Tibial nerve (tissue), 4 donors: ENCODE results near the gene TMC6. TPM values are rescaled to one million over a fixed set of nuclear protein-coding genes. Genes with fewer than 3 reads are reported as not detected.
"Not testable (repeated sequence)": the region's sequence is repeated elsewhere in the genome, so short reads cannot be mapped to it uniquely, and the experiment has no call there.

Experiments used
- DNase-seq, 2 donors: peaks; one replicate each; pipeline ENCODE4 v3.0.0-alpha.2; 2019; ENCODE audit warnings: low spot score in 2 of 2
- H3K27ac ChIP-seq, 4 donors: fragments of 200-600 bp; sonication (generic) in 3 of 4; one replicate each; pipeline ENCODE4 v1.5.1; 2017 to 2019; ENCODE audit warnings: mild to moderate bottlenecking in 1 of 4
- H3K27me3 ChIP-seq, 2 donors: fragments of 200-600 bp; sonication (generic) in 1 of 2; one replicate each; pipeline versions ENCODE4 v1.5.1 to v1.6.0; 2017 to 2019
- H3K36me3 ChIP-seq, 3 donors: fragments of 200-600 bp; sonication (generic); one replicate each; pipeline ENCODE4 v1.5.1; 2018 to 2019
- H3K4me1 ChIP-seq, 4 donors: fragments of 200-600 bp; sonication (generic) in 3 of 4; one replicate each; pipeline ENCODE4 v1.5.1; 2017 to 2019
- H3K4me3 ChIP-seq, 4 donors: fragments of 200-600 bp; sonication (generic) in 3 of 4; one replicate each; pipeline ENCODE4 v1.5.1; 2017 to 2019; ENCODE audit warnings: mild to moderate bottlenecking in 1 of 4, moderate library complexity in 1 of 4
- H3K9me3 ChIP-seq, 4 donors: fragments of 200-600 bp; sonication (generic) in 3 of 4; one replicate each; pipeline ENCODE4 v1.5.1; 2017 to 2019
- EP300 ChIP-seq, 2 donors: sonication (generic); formaldehyde crosslinking; IDR thresholded peaks; one replicate each; pipeline ENCODE4 v1.6.1; 2017; ENCODE audit warnings: antibody characterized with exemption in 2 of 2, mild to moderate bottlenecking in 1 of 2
- POLR2A ChIP-seq, 2 donors: fragments of 450-650 bp; IDR thresholded peaks; one replicate each; pipeline ENCODE4 v1.6.1; 2017; ENCODE audit warnings: antibody characterized with exemption in 2 of 2, mild to moderate bottlenecking in 2 of 2, moderate library complexity in 2 of 2
- WGBS, 2 donors: methylation state at CpG; one replicate each; pipeline ENCODE4 v1.1.5; 2018; 5-methylcytosine and 5-hydroxymethylcytosine counted together
- total RNA-seq, 4 donors: library from RNA; depleted of rRNA; stranded (reverse); fragments of >200 nt; gene quantifications; one replicate each; pipeline ENCODE4 v1.1.0, GENCODE V29; 2016
- TF ChIP-seq, protein P1 (sequence below), 5 experiments: fragments of 200-600 bp in 3 of 5; fragments of 450-650 bp in 2 of 5; sonication (generic) in 3 of 5; IDR thresholded peaks; one replicate each; pipeline ENCODE4 v1.5.1; 2016 to 2019; ENCODE audit warnings: antibody characterized with exemption in 5 of 5, mild to moderate bottlenecking in 3 of 5, moderate library complexity in 2 of 5

The TMC6 gene
- total RNA-seq, 4 donors from 2014 or later = 43.3 to 94.5 (median 52.2) TPM

DNA sequence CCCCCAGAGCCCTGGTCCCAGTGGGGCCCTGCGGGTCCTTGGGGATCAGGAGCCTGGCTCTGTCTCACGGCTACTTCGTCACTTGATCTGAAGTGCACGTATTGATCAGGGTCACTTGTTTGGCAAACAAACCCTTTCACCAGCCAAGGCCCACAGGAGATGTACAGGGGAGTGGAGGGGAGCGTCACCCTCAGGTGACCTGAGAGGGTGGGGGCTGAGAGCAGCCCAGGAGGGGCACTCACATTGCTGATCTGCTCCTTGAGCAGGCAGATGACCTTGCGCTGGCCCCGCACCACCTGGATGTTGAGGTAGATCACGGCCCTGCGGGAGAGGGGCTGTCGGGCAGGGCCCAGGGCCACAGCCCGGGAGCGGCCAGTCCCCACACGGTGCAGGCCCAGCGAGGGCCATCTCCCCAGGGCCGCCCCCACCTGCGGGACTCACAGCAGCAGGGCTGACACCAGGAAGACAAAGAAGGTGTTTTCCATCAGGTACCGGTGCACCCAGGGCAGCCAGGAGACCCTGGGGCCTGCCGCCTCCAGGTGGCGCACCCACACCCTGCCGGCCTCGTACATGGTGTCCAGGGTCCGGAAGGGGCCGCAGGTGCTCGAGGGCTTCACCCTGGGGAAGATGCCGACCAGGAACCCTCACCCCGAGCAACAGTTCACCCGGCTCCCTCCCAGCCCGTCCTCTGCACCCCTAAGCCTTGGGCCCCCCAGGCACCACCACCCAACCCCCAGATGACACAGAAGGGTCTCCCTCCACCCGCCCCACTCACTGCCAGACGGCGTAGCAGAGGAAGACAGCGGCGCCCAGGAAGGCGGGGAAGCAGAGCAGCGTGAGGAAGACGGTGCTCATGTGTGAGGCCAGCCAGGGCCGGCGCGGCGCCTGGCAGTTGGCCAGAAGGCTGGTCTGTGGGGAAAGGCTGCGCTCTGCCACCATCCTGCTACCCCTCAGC, 11.3 kb downstream of the TMC6 start:
- H3K27me3 ChIP-seq = no peaks in the 10 kb centered on the region
- peaks cover 0 to 71% (median 4%) of the 10 kb centered on the region in 3 donors for H3K36me3 ChIP-seq
- peak overlapping the region in 2 of 4 donors; percentile 1 to 3 for H3K27ac ChIP-seq
- no peak overlapping the region for H3K4me3 ChIP-seq
- DNase-seq = no peak
- WGBS, 2 donors = 61 to 63% methylated on average over 27 to 38 of the region's 41 CpGs
- H3K4me1 ChIP-seq = peaks cover 0 to 52% (median 20%) of the 10 kb centered on the region in 4 donors
- no peaks in the 10 kb centered on the region for H3K9me3 ChIP-seq
- TF ChIP-seq, protein P1, sequence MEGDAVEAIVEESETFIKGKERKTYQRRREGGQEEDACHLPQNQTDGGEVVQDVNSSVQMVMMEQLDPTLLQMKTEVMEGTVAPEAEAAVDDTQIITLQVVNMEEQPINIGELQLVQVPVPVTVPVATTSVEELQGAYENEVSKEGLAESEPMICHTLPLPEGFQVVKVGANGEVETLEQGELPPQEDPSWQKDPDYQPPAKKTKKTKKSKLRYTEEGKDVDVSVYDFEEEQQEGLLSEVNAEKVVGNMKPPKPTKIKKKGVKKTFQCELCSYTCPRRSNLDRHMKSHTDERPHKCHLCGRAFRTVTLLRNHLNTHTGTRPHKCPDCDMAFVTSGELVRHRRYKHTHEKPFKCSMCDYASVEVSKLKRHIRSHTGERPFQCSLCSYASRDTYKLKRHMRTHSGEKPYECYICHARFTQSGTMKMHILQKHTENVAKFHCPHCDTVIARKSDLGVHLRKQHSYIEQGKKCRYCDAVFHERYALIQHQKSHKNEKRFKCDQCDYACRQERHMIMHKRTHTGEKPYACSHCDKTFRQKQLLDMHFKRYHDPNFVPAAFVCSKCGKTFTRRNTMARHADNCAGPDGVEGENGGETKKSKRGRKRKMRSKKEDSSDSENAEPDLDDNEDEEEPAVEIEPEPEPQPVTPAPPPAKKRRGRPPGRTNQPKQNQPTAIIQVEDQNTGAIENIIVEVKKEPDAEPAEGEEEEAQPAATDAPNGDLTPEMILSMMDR (IDR thresholded peaks at IDR 0.05) = peak in 3 of 5 experiments; percentile 11 to 18 (median 14)
- TF ChIP-seq EP300 (IDR thresholded peaks at IDR 0.05) = no peak
- no peak for TF ChIP-seq POLR2A (IDR thresholded peaks at IDR 0.05)

DNA sequence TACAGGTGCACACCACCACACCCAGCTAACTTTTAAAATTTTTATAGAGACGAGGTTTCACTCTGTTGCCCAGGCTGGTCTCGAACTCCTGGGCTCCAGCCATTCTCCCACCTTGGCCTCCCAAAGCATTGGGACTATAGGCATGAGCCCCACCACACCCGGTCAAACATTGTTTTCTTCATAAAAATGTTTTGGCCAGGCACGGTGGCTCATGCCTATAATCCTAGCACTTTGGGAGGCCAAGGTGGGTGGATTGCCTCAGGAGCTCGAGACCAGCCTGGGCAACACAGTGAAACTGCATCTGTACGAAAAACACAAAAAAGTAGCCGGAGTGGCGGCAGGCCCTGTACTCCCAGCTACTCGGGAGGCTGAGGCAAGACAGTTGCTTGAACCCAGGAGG, 12.1 kb downstream of the TMC6 start:
- no peak overlapping the region for H3K4me3 ChIP-seq
- H3K27ac ChIP-seq = peak overlapping the region in 1 of 4 donors; percentile 1
- TF ChIP-seq EP300 (IDR thresholded peaks at IDR 0.05) (no peak), POLR2A (IDR thresholded peaks at IDR 0.05) (no peak)
- TF ChIP-seq, protein P1 (IDR thresholded peaks at IDR 0.05) = no peak
- peaks cover 0 to 45% (median 17%) of the 10 kb centered on the region in 4 donors for H3K4me1 ChIP-seq
- no peaks in the 10 kb centered on the region for H3K27me3 ChIP-seq
- H3K9me3 ChIP-seq = no peaks in the 10 kb centered on the region
- DNase-seq = no peak
- H3K36me3 ChIP-seq = peaks cover 0 to 71% (median 4%) of the 10 kb centered on the region in 3 donors
- WGBS, 2 donors = 90 to 95% methylated on average over 9 of the region's 9 CpGs

DNA sequence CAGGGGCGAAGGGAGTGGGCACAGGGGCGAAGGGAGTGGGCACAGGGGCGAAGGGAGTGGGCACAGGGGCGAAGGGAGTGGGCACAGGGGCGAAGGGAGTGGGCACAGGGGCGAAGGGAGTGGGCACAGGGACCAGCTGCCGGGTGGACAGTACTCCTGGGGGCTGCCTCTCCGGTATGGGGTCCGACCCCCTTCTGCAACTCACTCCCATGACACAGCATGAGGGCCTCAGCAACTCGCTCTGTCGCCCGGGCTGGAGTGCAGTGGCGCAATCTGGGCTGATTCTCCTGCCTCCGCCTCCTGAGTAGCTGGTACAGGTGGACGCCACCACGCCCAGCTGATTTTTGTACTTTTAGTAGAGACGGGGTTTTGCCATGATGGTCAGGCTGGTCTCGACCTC, 12.8 kb downstream of the TMC6 start:
- DNase-seq, H3K9me3 ChIP-seq, H3K27ac ChIP-seq, H3K4me3 ChIP-seq, H3K27me3 ChIP-seq: not testable (repeated sequence)
- H3K36me3 ChIP-seq = peaks cover 0 to 71% (median 4%) of the 10 kb centered on the region in 3 donors
- WGBS, 2 donors = 88 to 92% methylated on average over 10 to 15 of the region's 18 CpGs
- peaks cover 0 to 45% (median 17%) of the 10 kb centered on the region in 4 donors for H3K4me1 ChIP-seq

DNA sequence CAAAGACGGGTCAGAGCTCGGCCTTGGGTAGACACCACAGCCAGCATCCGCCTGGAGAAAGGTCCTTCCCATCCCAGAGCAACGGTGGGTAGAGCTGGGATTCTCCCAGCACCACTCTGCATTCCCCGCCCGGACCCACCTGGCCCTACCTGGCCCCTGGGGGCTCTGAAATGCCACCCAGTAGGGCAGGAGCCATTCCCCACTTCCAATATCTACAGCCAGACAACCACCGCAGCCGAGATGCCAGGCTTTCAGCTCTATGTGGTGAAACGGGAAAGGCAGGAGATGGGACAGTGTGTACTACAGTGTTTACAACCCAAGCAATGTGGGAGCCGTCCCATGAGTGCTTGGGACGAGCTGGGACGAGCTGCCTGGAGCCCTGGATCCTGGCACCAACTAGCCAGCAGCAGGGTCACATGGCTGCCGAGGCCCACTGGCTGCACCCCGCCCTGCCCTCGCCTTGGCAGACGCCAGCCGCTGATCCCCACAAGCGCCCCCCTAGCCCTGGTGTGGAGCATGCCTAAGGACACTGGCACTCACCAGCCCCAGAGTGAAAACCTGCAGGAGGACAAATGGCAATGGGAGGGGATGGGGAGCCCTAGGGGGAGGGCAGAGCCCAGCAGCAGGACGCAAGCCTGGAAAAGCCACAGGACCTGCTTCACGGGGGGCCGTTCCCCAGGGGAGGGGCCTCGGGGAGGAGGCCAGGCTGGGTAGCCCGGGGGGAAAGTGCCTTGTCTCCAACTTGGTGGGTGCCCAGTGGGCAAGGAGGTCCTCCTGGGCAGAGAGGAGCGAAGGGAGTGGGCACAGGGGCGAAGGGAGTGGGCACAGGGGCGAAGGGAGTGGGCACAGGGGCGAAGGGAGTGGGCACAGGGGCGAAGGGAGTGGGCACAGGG, 13.5 kb downstream of the TMC6 start:
- no peak for DNase-seq
- TF ChIP-seq POLR2A (IDR thresholded peaks at IDR 0.05) (no peak), EP300 (IDR thresholded peaks at IDR 0.05) (peak in 1 of 2 donors; percentile 82)
- TF ChIP-seq, protein P1 (IDR thresholded peaks at IDR 0.05) = no peak
- no peaks in the 10 kb centered on the region for H3K9me3 ChIP-seq
- 64 to 67% methylated on average over 27 of the region's 28 CpGs for WGBS, 2 donors
- peaks cover 0 to 52% (median 17%) of the 10 kb centered on the region in 4 donors for H3K4me1 ChIP-seq
- no peak overlapping the region for H3K4me3 ChIP-seq
- H3K27ac ChIP-seq = peak overlapping the region; percentile 36 to 87 (median 78)
- H3K27me3 ChIP-seq = no peaks in the 10 kb centered on the region
- peaks cover 0 to 71% (median 4%) of the 10 kb centered on the region in 3 donors for H3K36me3 ChIP-seq
